Right lobe of liver (tissue), 4 donors: ENCODE results near the gene NCAM2.

Experiments used
- CTCF ChIP-seq, 4 donors: fragments of 200-600 bp in 3 of 4; fragments of 450-650 bp in 1 of 4; IDR thresholded peaks; one replicate each; pipeline versions ENCODE4 v1.5.1 to v1.8.0; 2016 to 2022; ENCODE audit warnings: antibody characterized with exemption in 4 of 4, mild to moderate bottlenecking in 2 of 4
- POLR2A ChIP-seq: fragments of 450-650 bp; IDR thresholded peaks from one replicate; pipeline ENCODE4 v1.6.1; 2017; ENCODE audit warnings: antibody characterized with exemption, mild to moderate bottlenecking
- donor health status: DM: no; HTN: no; CAD: no.
- donor health status: DM: no; HTN: no; CAD: no.
- donor health status: DM: no; HTN: yes; CAD: no.

GRCh38 chr21:21301013-21301412 is 302.8 kb downstream of the NCAM2 start:
- no peak for TF ChIP-seq CTCF (IDR thresholded peaks at IDR 0.05)
- no peak for TF ChIP-seq POLR2A
